HepG2 (cell line): Measurements from ENCODE around the gene SLC16A9. TPM values are rescaled to one million over a fixed set of nuclear protein-coding genes. Genes with fewer than 3 reads are reported as not detected.

ENCODE experiments used
- ADNP ChIP-seq: sonication (generic); formaldehyde crosslinking; IDR thresholded peaks from 2 replicates; pipeline ENCODE4 v1.4.0; 2020; ENCODE audit warnings: missing genetic modification reagents
- BHLHE40 ChIP-seq: IDR thresholded peaks from 2 replicates; pipeline ENCODE4 v1.6.1; 2011; ENCODE audit warnings: low read length, improper control_type of control experiment
- CEBPG ChIP-seq: IDR thresholded peaks from 2 replicates; pipeline ENCODE4 v1.6.1; 2016
- EHMT2 ChIP-seq: fragments of 200-600 bp; sonication (generic); IDR thresholded peaks from 2 replicates; pipeline ENCODE4 v1.7.0; 2017; ENCODE audit warnings: antibody characterized with exemption, low read depth, low read length, borderline replicate concordance
- MAFK ChIP-seq, 2 experiments: IDR thresholded peaks in 1 of 2; conservative IDR thresholded peaks in 1 of 2; 2 replicates each; pipeline ENCODE4 v1.6.1; 2011; ENCODE audit warnings: improper control_type of control experiment in 2 of 2, low read length in 2 of 2
- MYNN ChIP-seq: sonication (generic); formaldehyde crosslinking; IDR thresholded peaks from 2 replicates; pipeline ENCODE4 v1.4.0; 2020; ENCODE audit warnings: mild to moderate bottlenecking, low read depth, missing genetic modification reagents
- PHF20 ChIP-seq: sonication (generic); formaldehyde crosslinking; IDR thresholded peaks from 2 replicates; pipeline ENCODE4 v1.5.0; 2020; ENCODE audit warnings: mild to moderate bottlenecking, missing genetic modification reagents
- PHF8 ChIP-seq: sonication (generic); formaldehyde crosslinking; IDR thresholded peaks from 2 replicates; pipeline ENCODE4 v1.5.0; 2020; ENCODE audit warnings: missing genetic modification reagents
- POLR2AphosphoS2 ChIP-seq: IDR thresholded peaks from 2 replicates; pipeline ENCODE4 v1.6.1; 2011; ENCODE audit warnings: low read depth, low read length, improper control_type of control experiment
- POLR2AphosphoS5 ChIP-seq: IDR thresholded peaks from 2 replicates; pipeline ENCODE4 v1.6.1; 2012; ENCODE audit warnings: low read depth, low read length
- RARG ChIP-seq: sonication (generic); formaldehyde crosslinking; IDR thresholded peaks from 2 replicates; pipeline ENCODE4 v1.4.0; 2020; ENCODE audit warnings: low read depth, mild to moderate bottlenecking, missing genetic modification reagents
- TBP ChIP-seq: sonication (generic); formaldehyde crosslinking; IDR thresholded peaks from 2 replicates; pipeline ENCODE4 v1.5.0; 2020; ENCODE audit warnings: missing genetic modification reagents
- TSC22D2 ChIP-seq: sonication (generic); formaldehyde crosslinking; IDR thresholded peaks from 2 replicates; pipeline ENCODE4 v1.5.1; 2020; ENCODE audit warnings: missing genetic modification reagents, mild to moderate bottlenecking, borderline replicate concordance
- ZNF737 ChIP-seq: sonication (generic); formaldehyde crosslinking; IDR thresholded peaks from 2 replicates; pipeline ENCODE4 v1.5.0; 2020; ENCODE audit warnings: missing genetic modification reagents, mild to moderate bottlenecking, borderline replicate concordance
- ZNF780A ChIP-seq: sonication (generic); formaldehyde crosslinking; IDR thresholded peaks from 2 replicates; pipeline ENCODE4 v1.8.0; 2022; ENCODE audit warnings: mild to moderate bottlenecking, missing genetic modification reagents, moderate library complexity
- ZSCAN25 ChIP-seq: sonication (generic); formaldehyde crosslinking; IDR thresholded peaks from 2 replicates; pipeline ENCODE4 v1.8.0; 2022; ENCODE audit warnings: mild to moderate bottlenecking, missing genetic modification reagents
- polyA plus RNA-seq, 8 experiments: library from polyadenylated mRNA; depleted of rRNA in 3 of 8; stranded (reverse) in 7 of 8; unstranded in 1 of 8; fragments of >200 nt; fragmentation: Illumina TruSeq in 4 of 8; extraction: Trizol in 4 of 8; gene quantifications; 2 replicates each; pipeline versions ENCODE4 v1.2.1 to v1.2.3, GENCODE V29; 2011 to 2016; ENCODE audit warnings: low read depth in 4 of 8, missing spikeins in 1 of 8, mixed read lengths in 1 of 8; ENCODE audit not compliant: insufficient read depth in 1 of 8
- total RNA-seq, 5 experiments: library from RNA; depleted of rRNA; stranded (reverse); fragments of >200 nt; fragmentation: Illumina TruSeq; extraction: Trizol; gene quantifications; 2 replicates each; pipeline ENCODE4 v1.2.3, GENCODE V29; 2016; ENCODE audit warnings: low read depth in 1 of 5
- TF ChIP-seq, protein P1 (sequence below): sonication (generic); formaldehyde crosslinking; IDR thresholded peaks from 2 replicates; pipeline ENCODE4 v1.4.0; 2020; ENCODE audit warnings: low read depth, missing genetic modification reagents
- TF ChIP-seq, protein P2 (sequence below): sonication (generic); formaldehyde crosslinking; IDR thresholded peaks from 2 replicates; pipeline ENCODE4 v1.5.1; 2020; ENCODE audit warnings: mild to moderate bottlenecking, missing genetic modification reagents, borderline replicate concordance
- TF ChIP-seq, protein P3 (sequence below): sonication (generic); formaldehyde crosslinking; IDR thresholded peaks from 2 replicates; pipeline ENCODE4 v1.4.0; 2020; ENCODE audit warnings: mild to moderate bottlenecking, low read depth, missing genetic modification reagents

Gene SLC16A9
- total and polyA plus RNA-seq, 2 of the 13 experiments (the other 11 are each of a cell fraction or from before 2014, with no cell fraction given), result 0.01 to 0.09 TPM

DNA sequence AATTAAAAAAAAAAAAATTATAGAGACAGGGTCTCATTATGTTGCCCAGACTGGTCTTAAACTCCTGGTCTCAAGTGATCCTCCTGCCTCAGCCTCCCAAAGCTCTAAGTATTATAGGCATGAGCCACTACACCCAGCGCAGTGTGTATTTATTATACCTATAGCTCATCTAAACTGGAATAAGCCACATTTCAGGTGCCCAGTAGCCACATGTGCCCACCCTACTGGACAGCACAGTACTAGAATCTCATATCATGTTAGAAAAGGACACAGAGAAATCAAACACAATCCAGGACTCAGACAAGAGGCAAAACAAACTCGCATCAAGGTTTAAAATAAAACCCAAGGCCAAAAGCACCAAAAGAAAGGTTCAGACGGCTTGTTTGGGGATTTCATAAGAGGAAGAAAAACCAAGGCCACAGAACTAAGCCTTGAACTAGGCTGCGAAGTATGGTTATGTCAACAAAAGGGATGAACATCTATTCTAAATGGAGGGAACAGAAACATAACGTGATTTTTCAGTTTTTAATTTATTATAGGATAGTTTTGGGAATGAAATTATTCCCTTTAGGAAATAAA lies 32.3 kb downstream of the SLC16A9 start (continued):
- no peak for TF ChIP-seq BHLHE40
- TF ChIP-seq PHF20 (CRISPR knock-in tag), result no peak
- TF ChIP-seq, protein P1, sequence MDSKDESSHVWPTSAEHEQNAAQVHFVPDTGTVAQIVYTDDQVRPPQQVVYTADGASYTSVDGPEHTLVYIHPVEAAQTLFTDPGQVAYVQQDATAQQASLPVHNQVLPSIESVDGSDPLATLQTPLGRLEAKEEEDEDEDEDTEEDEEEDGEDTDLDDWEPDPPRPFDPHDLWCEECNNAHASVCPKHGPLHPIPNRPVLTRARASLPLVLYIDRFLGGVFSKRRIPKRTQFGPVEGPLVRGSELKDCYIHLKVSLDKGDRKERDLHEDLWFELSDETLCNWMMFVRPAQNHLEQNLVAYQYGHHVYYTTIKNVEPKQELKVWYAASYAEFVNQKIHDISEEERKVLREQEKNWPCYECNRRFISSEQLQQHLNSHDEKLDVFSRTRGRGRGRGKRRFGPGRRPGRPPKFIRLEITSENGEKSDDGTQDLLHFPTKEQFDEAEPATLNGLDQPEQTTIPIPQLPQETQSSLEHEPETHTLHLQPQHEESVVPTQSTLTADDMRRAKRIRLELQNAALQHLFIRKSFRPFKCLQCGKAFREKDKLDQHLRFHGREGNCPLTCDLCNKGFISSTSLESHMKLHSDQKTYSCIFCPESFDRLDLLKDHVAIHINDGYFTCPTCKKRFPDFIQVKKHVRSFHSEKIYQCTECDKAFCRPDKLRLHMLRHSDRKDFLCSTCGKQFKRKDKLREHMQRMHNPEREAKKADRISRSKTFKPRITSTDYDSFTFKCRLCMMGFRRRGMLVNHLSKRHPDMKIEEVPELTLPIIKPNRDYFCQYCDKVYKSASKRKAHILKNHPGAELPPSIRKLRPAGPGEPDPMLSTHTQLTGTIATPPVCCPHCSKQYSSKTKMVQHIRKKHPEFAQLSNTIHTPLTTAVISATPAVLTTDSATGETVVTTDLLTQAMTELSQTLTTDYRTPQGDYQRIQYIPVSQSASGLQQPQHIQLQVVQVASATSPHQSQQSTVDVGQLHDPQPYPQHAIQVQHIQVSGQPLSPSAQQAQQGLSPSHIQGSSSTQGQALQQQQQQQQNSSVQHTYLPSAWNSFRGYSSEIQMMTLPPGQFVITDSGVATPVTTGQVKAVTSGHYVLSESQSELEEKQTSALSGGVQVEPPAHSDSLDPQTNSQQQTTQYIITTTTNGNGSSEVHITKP (CRISPR knock-in tag), result no peak
- no peak for TF ChIP-seq ZNF737 (CRISPR knock-in tag)
- TF ChIP-seq TSC22D2 (CRISPR knock-in tag), result no peak
- TF ChIP-seq EHMT2, result no peak
- TF ChIP-seq MYNN, result no peak
- peak; percentile 63 for TF ChIP-seq CEBPG
- TF ChIP-seq ZSCAN25 (CRISPR knock-in tag), result no peak
- TF ChIP-seq POLR2AphosphoS2, result no peak
- no peak for TF ChIP-seq ZNF780A (CRISPR knock-in tag)
- no peak for TF ChIP-seq ADNP (CRISPR knock-in tag)
- TF ChIP-seq MAFK (conservative IDR thresholded peaks at IDR 0.05 in 1 of 2, IDR thresholded peaks at IDR 0.05 in 1 of 2; ENCODE audit: low read length in 2 of 2), result no peak
- TF ChIP-seq, protein P2, sequence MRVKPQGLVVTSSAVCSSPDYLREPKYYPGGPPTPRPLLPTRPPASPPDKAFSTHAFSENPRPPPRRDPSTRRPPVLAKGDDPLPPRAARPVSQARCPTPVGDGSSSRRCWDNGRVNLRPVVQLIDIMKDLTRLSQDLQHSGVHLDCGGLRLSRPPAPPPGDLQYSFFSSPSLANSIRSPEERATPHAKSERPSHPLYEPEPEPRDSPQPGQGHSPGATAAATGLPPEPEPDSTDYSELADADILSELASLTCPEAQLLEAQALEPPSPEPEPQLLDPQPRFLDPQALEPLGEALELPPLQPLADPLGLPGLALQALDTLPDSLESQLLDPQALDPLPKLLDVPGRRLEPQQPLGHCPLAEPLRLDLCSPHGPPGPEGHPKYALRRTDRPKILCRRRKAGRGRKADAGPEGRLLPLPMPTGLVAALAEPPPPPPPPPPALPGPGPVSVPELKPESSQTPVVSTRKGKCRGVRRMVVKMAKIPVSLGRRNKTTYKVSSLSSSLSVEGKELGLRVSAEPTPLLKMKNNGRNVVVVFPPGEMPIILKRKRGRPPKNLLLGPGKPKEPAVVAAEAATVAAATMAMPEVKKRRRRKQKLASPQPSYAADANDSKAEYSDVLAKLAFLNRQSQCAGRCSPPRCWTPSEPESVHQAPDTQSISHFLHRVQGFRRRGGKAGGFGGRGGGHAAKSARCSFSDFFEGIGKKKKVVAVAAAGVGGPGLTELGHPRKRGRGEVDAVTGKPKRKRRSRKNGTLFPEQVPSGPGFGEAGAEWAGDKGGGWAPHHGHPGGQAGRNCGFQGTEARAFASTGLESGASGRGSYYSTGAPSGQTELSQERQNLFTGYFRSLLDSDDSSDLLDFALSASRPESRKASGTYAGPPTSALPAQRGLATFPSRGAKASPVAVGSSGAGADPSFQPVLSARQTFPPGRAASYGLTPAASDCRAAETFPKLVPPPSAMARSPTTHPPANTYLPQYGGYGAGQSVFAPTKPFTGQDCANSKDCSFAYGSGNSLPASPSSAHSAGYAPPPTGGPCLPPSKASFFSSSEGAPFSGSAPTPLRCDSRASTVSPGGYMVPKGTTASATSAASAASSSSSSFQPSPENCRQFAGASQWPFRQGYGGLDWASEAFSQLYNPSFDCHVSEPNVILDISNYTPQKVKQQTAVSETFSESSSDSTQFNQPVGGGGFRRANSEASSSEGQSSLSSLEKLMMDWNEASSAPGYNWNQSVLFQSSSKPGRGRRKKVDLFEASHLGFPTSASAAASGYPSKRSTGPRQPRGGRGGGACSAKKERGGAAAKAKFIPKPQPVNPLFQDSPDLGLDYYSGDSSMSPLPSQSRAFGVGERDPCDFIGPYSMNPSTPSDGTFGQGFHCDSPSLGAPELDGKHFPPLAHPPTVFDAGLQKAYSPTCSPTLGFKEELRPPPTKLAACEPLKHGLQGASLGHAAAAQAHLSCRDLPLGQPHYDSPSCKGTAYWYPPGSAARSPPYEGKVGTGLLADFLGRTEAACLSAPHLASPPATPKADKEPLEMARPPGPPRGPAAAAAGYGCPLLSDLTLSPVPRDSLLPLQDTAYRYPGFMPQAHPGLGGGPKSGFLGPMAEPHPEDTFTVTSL (CRISPR knock-in tag), result peak; percentile 87
- no peak for TF ChIP-seq POLR2AphosphoS5
- TF ChIP-seq PHF8 (CRISPR knock-in tag), result no peak
- TF ChIP-seq, protein P3, sequence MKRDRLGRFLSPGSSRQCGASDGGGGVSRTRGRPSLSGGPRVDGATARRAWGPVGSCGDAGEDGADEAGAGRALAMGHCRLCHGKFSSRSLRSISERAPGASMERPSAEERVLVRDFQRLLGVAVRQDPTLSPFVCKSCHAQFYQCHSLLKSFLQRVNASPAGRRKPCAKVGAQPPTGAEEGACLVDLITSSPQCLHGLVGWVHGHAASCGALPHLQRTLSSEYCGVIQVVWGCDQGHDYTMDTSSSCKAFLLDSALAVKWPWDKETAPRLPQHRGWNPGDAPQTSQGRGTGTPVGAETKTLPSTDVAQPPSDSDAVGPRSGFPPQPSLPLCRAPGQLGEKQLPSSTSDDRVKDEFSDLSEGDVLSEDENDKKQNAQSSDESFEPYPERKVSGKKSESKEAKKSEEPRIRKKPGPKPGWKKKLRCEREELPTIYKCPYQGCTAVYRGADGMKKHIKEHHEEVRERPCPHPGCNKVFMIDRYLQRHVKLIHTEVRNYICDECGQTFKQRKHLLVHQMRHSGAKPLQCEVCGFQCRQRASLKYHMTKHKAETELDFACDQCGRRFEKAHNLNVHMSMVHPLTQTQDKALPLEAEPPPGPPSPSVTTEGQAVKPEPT (CRISPR knock-in tag), result no peak
- TF ChIP-seq TBP, result no peak
- TF ChIP-seq RARG (CRISPR knock-in tag), result no peak
